NCI-H2196 treated with DMSO at 0.1 percent for 48 hours (cell line): ENCODE data around the gene SUFU.
"Not testable (repeated sequence)": the region's sequence is repeated elsewhere in the genome, so short reads cannot be mapped to it uniquely, and the experiment has no call there.

Experiments
- DNase-seq: peaks from one replicate; lab custom pipeline; 2025; ENCODE audit not compliant: unreplicated experiment; lab: John Stamatoyannopoulos, UW

Gene SUFU

GRCh38 chr10:102511583-102512274 lies 8.0 kb downstream of the SUFU start:
- DNase-seq = no peak

- no peak for DNase-seq
These were observed 10.9 kb downstream of the SUFU start for GRCh38 chr10:102514487-102515311.

GRCh38 chr10:102515724-102516123 lies 12.0 kb downstream of the SUFU start:
- no peak for DNase-seq

- no peak for DNase-seq
These were observed 13.8 kb downstream of the SUFU start for GRCh38 chr10:102517553-102517952.

- no peak for DNase-seq
These were observed 15.6 kb downstream of the SUFU start for GRCh38 chr10:102519246-102519825.

- no peak for DNase-seq
These were observed 19.1 kb downstream of the SUFU start for GRCh38 chr10:102522874-102523249.

GRCh38 chr10:102523250-102524029 lies 19.7 kb downstream of the SUFU start:
- DNase-seq = no peak

GRCh38 chr10:102524746-102525145 lies 21.0 kb downstream of the SUFU start:
- no peak for DNase-seq

- DNase-seq = no peak
These were observed 23.8 kb downstream of the SUFU start for GRCh38 chr10:102527546-102527945.

GRCh38 chr10:102534333-102534732 lies 30.6 kb downstream of the SUFU start:
- no peak for DNase-seq

GRCh38 chr10:102534966-102535365 lies 31.2 kb downstream of the SUFU start:
- DNase-seq = not testable (repeated sequence)

- DNase-seq = no peak
These were observed 31.8 kb downstream of the SUFU start for GRCh38 chr10:102535481-102536147.

- no peak for DNase-seq
These were observed 33.6 kb downstream of the SUFU start for GRCh38 chr10:102537367-102537766.

GRCh38 chr10:102537948-102538347 lies 34.2 kb downstream of the SUFU start:
- no peak for DNase-seq

- DNase-seq = no peak
These were observed 35.0 kb downstream of the SUFU start for GRCh38 chr10:102538811-102539210.

GRCh38 chr10:102540023-102540422 lies 36.3 kb downstream of the SUFU start:
- DNase-seq = no peak

- no peak for DNase-seq
These were observed 39.1 kb downstream of the SUFU start for GRCh38 chr10:102542800-102543418.

GRCh38 chr10:102545265-102545871 lies 41.6 kb downstream of the SUFU start:
- DNase-seq = no peak

- DNase-seq = no peak
These were observed 42.2 kb downstream of the SUFU start for GRCh38 chr10:102545997-102546396.
